OCI-LY3 (cell line): ENCODE data around the gene ARL14.

Experiments used
- H2AFZ ChIP-seq: fragments of 200-600, 300-600 bp; shearing (Covaris generic); 2 replicates; pipeline ENCODE4 v1.6.0; 2014; ENCODE audit warnings: antibody characterized with exemption, low read depth, low read length
- H3K27ac ChIP-seq: fragments of 200-600, 300-600 bp; sonication (generic); 2 replicates; pipeline ENCODE4 v1.5.1; 2014; ENCODE audit warnings: mild to moderate bottlenecking, low read length, moderate library complexity, mixed read lengths
- H3K27me3 ChIP-seq: fragments of 200-600, 300-600 bp; sonication (generic); 2 replicates; pipeline ENCODE4 v1.6.1; 2014; ENCODE audit warnings: low read depth, low read length, mixed read lengths
- H3K36me3 ChIP-seq: fragments of 200-600, 300-600 bp; sonication (generic); replicated peaks from 2 replicates; pipeline ENCODE3; 2014; ENCODE audit warnings: low read depth, low read length, mixed read lengths
- H3K4me1 ChIP-seq: fragments of 300-600, 200-600 bp; sonication (generic); 2 replicates; pipeline ENCODE4 v1.6.1; 2014; ENCODE audit warnings: low read length, mixed read lengths
- H3K4me2 ChIP-seq: fragments of 200-600, 300-600 bp; sonication (generic); 2 replicates; pipeline ENCODE4 v1.6.1; 2014; ENCODE audit warnings: low read length, mixed read lengths
- H3K4me3 ChIP-seq: fragments of 300-600, 200-600 bp; sonication (generic); 2 replicates; pipeline ENCODE4 v1.5.1; 2014; ENCODE audit warnings: antibody characterized with exemption, mild to moderate bottlenecking, low read length, moderate library complexity
- H3K79me2 ChIP-seq: fragments of 300-600, 200-600 bp; shearing (Covaris generic); 2 replicates; pipeline ENCODE4 v1.6.1; 2014; ENCODE audit warnings: mild to moderate bottlenecking, low read length, mixed read lengths
- H3K9ac ChIP-seq: fragments of 300-600, 200-600 bp; shearing (Covaris generic); 2 replicates; pipeline ENCODE4 v1.6.0; 2014; ENCODE audit warnings: mild to moderate bottlenecking, low read length, moderate library complexity
- H3K9me3 ChIP-seq: fragments of 200-600, 300-600 bp; shearing (Covaris generic); 2 replicates; pipeline ENCODE4 v1.6.1; 2014; ENCODE audit warnings: low read length, mixed read lengths; ENCODE audit not compliant: insufficient read depth
- H4K20me1 ChIP-seq: fragments of 200-600, 300-600 bp; sonication (generic); 2 replicates; pipeline ENCODE4 v1.6.1; 2016; ENCODE audit warnings: low read length, mixed read lengths; ENCODE audit not compliant: insufficient read depth
- EZH2phosphoT487 ChIP-seq: fragments of 200-600 bp; shearing (Covaris generic); IDR thresholded peaks from 2 replicates; pipeline ENCODE4 v1.6.1; 2018; ENCODE audit warnings: antibody characterized with exemption, mixed run types, low read depth
- TF ChIP-seq, protein P1 (sequence below): fragments of 200-600, 300-600 bp; sonication (generic); IDR thresholded peaks from 2 replicates; pipeline ENCODE4 v1.5.1; 2014; ENCODE audit warnings: antibody characterized with exemption, low read length, low read depth

The ARL14 gene

DNA sequence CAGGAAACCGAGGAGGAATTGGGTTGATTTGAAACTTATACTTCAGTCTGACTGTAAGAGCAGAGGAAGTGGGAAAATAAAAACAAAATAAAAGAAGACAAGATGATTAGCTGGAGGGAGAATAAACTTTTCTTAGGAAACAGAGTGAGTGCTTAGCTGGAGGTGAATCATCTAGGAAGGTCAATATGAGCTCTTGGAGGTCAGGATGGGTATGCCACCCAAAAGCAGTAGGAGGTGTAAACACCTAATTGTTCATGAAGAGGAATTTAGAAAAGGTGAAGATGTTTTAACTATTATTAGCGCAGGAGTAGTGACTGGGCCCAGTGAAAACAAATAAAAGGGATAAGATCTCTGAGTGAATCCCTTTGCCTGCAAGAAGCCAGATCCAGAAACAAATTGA is 39.9 kb upstream of the ARL14 start:
- TF ChIP-seq, protein P1, sequence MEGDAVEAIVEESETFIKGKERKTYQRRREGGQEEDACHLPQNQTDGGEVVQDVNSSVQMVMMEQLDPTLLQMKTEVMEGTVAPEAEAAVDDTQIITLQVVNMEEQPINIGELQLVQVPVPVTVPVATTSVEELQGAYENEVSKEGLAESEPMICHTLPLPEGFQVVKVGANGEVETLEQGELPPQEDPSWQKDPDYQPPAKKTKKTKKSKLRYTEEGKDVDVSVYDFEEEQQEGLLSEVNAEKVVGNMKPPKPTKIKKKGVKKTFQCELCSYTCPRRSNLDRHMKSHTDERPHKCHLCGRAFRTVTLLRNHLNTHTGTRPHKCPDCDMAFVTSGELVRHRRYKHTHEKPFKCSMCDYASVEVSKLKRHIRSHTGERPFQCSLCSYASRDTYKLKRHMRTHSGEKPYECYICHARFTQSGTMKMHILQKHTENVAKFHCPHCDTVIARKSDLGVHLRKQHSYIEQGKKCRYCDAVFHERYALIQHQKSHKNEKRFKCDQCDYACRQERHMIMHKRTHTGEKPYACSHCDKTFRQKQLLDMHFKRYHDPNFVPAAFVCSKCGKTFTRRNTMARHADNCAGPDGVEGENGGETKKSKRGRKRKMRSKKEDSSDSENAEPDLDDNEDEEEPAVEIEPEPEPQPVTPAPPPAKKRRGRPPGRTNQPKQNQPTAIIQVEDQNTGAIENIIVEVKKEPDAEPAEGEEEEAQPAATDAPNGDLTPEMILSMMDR, result no peak
- no peak for TF ChIP-seq EZH2phosphoT487
- H3K27ac ChIP-seq, result no peak overlapping the region
- H3K4me3 ChIP-seq, result no peak overlapping the region
- H3K4me1 ChIP-seq, result no peaks in the 10 kb centered on the region
- H3K36me3 ChIP-seq, result no peaks in the 10 kb centered on the region
- no peaks in the 10 kb centered on the region for H3K79me2 ChIP-seq
- no peak overlapping the region for H3K9ac ChIP-seq
- no peak overlapping the region for H2AFZ ChIP-seq
- H3K27me3 ChIP-seq, result no peaks in the 10 kb centered on the region
- no peak overlapping the region for H3K4me2 ChIP-seq
- no peaks in the 10 kb centered on the region for H3K9me3 ChIP-seq
- H4K20me1 ChIP-seq, result no peaks in the 10 kb centered on the region

DNA sequence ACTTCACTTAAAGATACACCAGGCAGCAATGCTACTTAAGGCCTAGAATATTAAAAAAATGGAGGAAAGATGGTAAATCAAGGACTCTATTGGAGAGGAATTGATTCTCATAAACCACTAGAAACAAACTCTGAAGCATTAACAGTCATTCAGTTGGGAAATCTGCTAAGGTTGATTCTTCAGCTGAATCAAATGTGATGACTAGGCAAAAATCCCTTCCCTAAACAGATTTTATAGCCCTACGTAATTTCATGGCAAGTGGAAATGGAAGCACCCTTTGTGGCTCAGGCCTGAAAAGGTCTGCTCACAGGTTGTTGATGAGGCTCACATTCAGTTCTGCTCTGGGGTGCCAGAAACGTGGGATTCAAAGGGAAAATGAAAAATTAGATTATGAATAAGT is 38.8 kb upstream of the ARL14 start:
- no peaks in the 10 kb centered on the region for H3K4me1 ChIP-seq
- H4K20me1 ChIP-seq, result no peaks in the 10 kb centered on the region
- no peak overlapping the region for H3K27ac ChIP-seq
- H2AFZ ChIP-seq, result no peak overlapping the region
- TF ChIP-seq, protein P1, result no peak
- no peak for TF ChIP-seq EZH2phosphoT487
- no peaks in the 10 kb centered on the region for H3K36me3 ChIP-seq
- H3K4me3 ChIP-seq, result no peak overlapping the region
- no peak overlapping the region for H3K9ac ChIP-seq
- H3K27me3 ChIP-seq, result no peaks in the 10 kb centered on the region
- no peak overlapping the region for H3K4me2 ChIP-seq
- no peaks in the 10 kb centered on the region for H3K79me2 ChIP-seq
- no peaks in the 10 kb centered on the region for H3K9me3 ChIP-seq

DNA sequence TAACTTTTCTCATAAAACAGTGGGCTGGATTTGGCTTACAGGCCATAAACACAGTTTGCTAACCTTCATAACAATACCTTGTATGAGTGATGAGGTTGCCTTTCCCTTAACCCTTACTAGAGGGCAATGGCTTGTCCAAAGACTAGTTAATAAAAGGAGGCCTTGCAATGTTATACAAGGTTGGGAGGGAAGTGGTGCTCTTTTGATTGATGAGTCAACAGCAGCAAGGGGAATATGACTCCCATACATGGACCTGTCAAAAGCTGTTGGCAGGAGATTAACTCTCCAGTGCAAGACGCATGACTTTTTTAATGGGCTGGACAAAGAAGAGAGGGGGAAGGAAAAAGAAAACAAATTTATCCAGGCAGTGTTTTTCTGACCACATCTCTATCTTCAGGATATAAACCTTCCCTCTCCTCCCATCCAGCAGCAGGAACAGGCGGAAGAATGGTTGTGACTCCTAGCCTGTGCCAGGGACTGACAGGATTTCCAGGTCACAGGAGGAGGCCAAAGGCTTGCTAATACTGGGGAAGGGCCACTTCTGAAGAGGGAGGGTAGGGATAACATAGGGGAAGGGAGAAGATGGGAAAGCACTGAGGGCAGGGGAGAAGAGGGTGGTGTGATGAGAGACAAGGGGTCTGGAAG is 35.2 kb upstream of the ARL14 start:
- Histone ChIP-seq H3K27me3 (no peaks in the 10 kb centered on the region), H3K4me3 (no peak overlapping the region), H3K79me2 (no peaks in the 10 kb centered on the region), H3K4me1 (no peaks in the 10 kb centered on the region), H3K4me2 (no peak overlapping the region), H3K36me3 (no peaks in the 10 kb centered on the region), H3K27ac (no peak overlapping the region), H4K20me1 (no peaks in the 10 kb centered on the region), H3K9ac (no peak overlapping the region), H3K9me3 (no peaks in the 10 kb centered on the region), H2AFZ (no peak overlapping the region)
- no peak for TF ChIP-seq EZH2phosphoT487
- TF ChIP-seq, protein P1, result no peak

DNA sequence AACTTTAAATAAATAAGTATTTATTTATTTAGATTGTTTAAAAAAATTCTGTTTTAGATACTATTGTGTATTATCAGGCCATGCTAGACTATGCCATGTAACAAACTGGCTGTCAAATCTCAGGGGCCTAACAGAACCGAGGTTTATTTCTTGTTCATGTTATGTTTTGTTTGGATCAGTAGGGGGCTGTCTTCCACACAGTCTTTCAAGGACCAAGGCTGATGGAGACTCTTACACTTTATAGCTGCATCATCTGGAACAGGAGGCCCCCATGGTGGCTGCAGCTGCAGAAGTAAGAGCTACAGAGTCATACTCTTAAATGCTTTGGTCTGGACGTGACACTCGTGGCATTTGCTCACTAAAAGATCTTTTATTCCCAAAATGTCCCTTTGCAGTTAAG is 33.0 kb upstream of the ARL14 start:
- Histone ChIP-seq H3K4me1 (no peaks in the 10 kb centered on the region), H2AFZ (peak overlapping the region; percentile 52; the same call in 1 of the 2 replicates), H3K79me2 (no peaks in the 10 kb centered on the region), H4K20me1 (no peaks in the 10 kb centered on the region), H3K4me3 (no peak overlapping the region), H3K9me3 (no peaks in the 10 kb centered on the region), H3K27ac (no peak overlapping the region), H3K4me2 (no peak overlapping the region), H3K9ac (no peak overlapping the region), H3K27me3 (no peaks in the 10 kb centered on the region), H3K36me3 (no peaks in the 10 kb centered on the region)
- TF ChIP-seq, protein P1, result no peak
- no peak for TF ChIP-seq EZH2phosphoT487
